WTC11 (cell line): Measurements from ENCODE around the gene C6orf136. TPM values are rescaled to one million over a fixed set of nuclear protein-coding genes. Genes with fewer than 3 reads are reported as not detected.

ENCODE experiments used
- ATAC-seq: fragments of 200-7000 bp; cut with Tn5 transposase; 2 replicates; pipeline ENCODE4 v1.10.0; 2021; ENCODE audit warnings: mild to moderate bottlenecking, moderate library complexity
- CTCF ChIA-PET: fragments of 300-600 bp; sonication (Branson Sonifier 250); formaldehyde crosslinking; loops from one replicate; lab custom pipeline; 2021; ENCODE audit warnings: antibody characterized with exemption; lab: Charles Lee
- POLR2A ChIA-PET: fragments of 350-600 bp; sonication (Branson Sonifier 250); formaldehyde crosslinking; loops from one replicate; lab custom pipeline; 2021; ENCODE audit warnings: antibody characterized with exemption; lab: Charles Lee
- DNase-seq: peaks from one replicate; pipeline ENCODE4 v3.0.0; 2021; ENCODE audit warnings: low spot score
- H3K27ac Mint-ChIP-seq: 2 replicates; pipeline ENCODE4 v1.8.0; 2021; ENCODE audit warnings: mixed read lengths
- H3K27me3 Mint-ChIP-seq: 2 replicates; pipeline ENCODE4 v1.8.0; 2021; ENCODE audit warnings: low read depth, mild to moderate bottlenecking, moderate library complexity, mixed read lengths
- H3K36me3 Mint-ChIP-seq: 2 replicates; pipeline ENCODE4 v1.8.0; 2021; ENCODE audit warnings: mixed read lengths
- H3K4me1 Mint-ChIP-seq: 2 replicates; pipeline ENCODE4 v1.8.0; 2022; ENCODE audit warnings: mixed read lengths
- H3K4me3 Mint-ChIP-seq: 2 replicates; pipeline ENCODE4 v1.8.0; 2021; ENCODE audit warnings: mild to moderate bottlenecking, moderate library complexity, mixed read lengths
- H3K9me3 Mint-ChIP-seq: 2 replicates; pipeline ENCODE4 v1.8.0; 2021; ENCODE audit warnings: mixed read lengths
- CREB1 ChIP-seq: sonication (generic); formaldehyde crosslinking; IDR thresholded peaks from 2 replicates; pipeline ENCODE4 v1.8.0; 2023; ENCODE audit warnings: mild to moderate bottlenecking, missing genetic modification reagents
- FOXP1 ChIP-seq: sonication (generic); formaldehyde crosslinking; IDR thresholded peaks from 2 replicates; pipeline ENCODE4 v1.8.0; 2022; ENCODE audit warnings: missing genetic modification reagents, mild to moderate bottlenecking, moderate library complexity, borderline replicate concordance
- GABPB1 ChIP-seq: sonication (generic); formaldehyde crosslinking; IDR thresholded peaks from 2 replicates; pipeline ENCODE4 v1.8.1; 2023; ENCODE audit warnings: mild to moderate bottlenecking, missing genetic modification reagents
- GRHL2 ChIP-seq: fragments of 250-450 bp; sonication (Bioruptor Pico); IDR thresholded peaks from 2 replicates; pipeline ENCODE4 v1.8.0; 2022; ENCODE audit warnings: mild to moderate bottlenecking, moderate library complexity; ENCODE audit not compliant: insufficient replicate concordance, severe bottlenecking
- MXD4 ChIP-seq: fragments of 250-450 bp; sonication (Bioruptor Pico); IDR thresholded peaks from 2 replicates; pipeline ENCODE4 v1.8.0; 2021; ENCODE audit warnings: mild to moderate bottlenecking, moderate library complexity, borderline replicate concordance
- MYBL2 ChIP-seq: sonication (generic); formaldehyde crosslinking; IDR thresholded peaks from 2 replicates; pipeline ENCODE4 v1.8.1; 2023; ENCODE audit warnings: mild to moderate bottlenecking, moderate library complexity, missing genetic modification reagents
- NFYB ChIP-seq: sonication (generic); formaldehyde crosslinking; conservative IDR thresholded peaks from 2 replicates; pipeline ENCODE4 v1.8.0; 2022; ENCODE audit warnings: low read depth, missing genetic modification reagents
- OVOL2 ChIP-seq: fragments of 250-450 bp; sonication (Bioruptor Pico); IDR thresholded peaks from 2 replicates; pipeline ENCODE4 v1.9.0; 2021; ENCODE audit warnings: mild to moderate bottlenecking, borderline replicate concordance
- RELA ChIP-seq: sonication (generic); formaldehyde crosslinking; IDR thresholded peaks from 2 replicates; pipeline ENCODE4 v1.8.1; 2022; ENCODE audit warnings: missing genetic modification reagents, mild to moderate bottlenecking, borderline replicate concordance
- SMAD3 ChIP-seq: sonication (generic); formaldehyde crosslinking; IDR thresholded peaks from 2 replicates; pipeline ENCODE4 v1.8.0; 2022; ENCODE audit warnings: missing genetic modification reagents, mild to moderate bottlenecking, borderline replicate concordance
- SMAD4 ChIP-seq: sonication (generic); formaldehyde crosslinking; IDR thresholded peaks from 2 replicates; pipeline ENCODE4 v1.8.0; 2022; ENCODE audit warnings: mild to moderate bottlenecking, missing genetic modification reagents
- TEAD1 ChIP-seq: sonication (generic); formaldehyde crosslinking; IDR thresholded peaks from 2 replicates; pipeline ENCODE4 v1.8.0; 2022; ENCODE audit warnings: mild to moderate bottlenecking, missing genetic modification reagents
- TEAD4 ChIP-seq: sonication (generic); formaldehyde crosslinking; IDR thresholded peaks from 2 replicates; pipeline ENCODE4 v1.8.0; 2022; ENCODE audit warnings: mild to moderate bottlenecking, missing genetic modification reagents
- ZNF219 ChIP-seq: sonication (generic); formaldehyde crosslinking; IDR thresholded peaks from 2 replicates; pipeline ENCODE4 v1.8.0; 2023; ENCODE audit warnings: missing genetic modification reagents, mild to moderate bottlenecking, borderline replicate concordance
- total RNA-seq: library from RNA; stranded (reverse); gene quantifications from 3 replicates; pipeline ENCODE4 v1.2.3, GENCODE V29; 2021
- TF ChIP-seq, protein P1 (sequence below): fragments of 250-450 bp; sonication (Bioruptor Pico); IDR thresholded peaks from 2 replicates; pipeline ENCODE4 v2.1.2; 2022; ENCODE audit warnings: mild to moderate bottlenecking, moderate library complexity
- TF ChIP-seq, protein P2 (sequence below): sonication (generic); formaldehyde crosslinking; IDR thresholded peaks from 2 replicates; pipeline ENCODE4 v1.8.0; 2022; ENCODE audit warnings: mild to moderate bottlenecking, missing genetic modification reagents
- TF ChIP-seq, protein P3 (sequence below): sonication (generic); formaldehyde crosslinking; IDR thresholded peaks from 2 replicates; pipeline ENCODE4 v1.8.1; 2023; ENCODE audit warnings: mild to moderate bottlenecking, missing genetic modification reagents, moderate library complexity
- TF ChIP-seq, protein P4 (sequence below): fragments of 250-450 bp; sonication (Bioruptor Pico); IDR thresholded peaks from 2 replicates; pipeline ENCODE4 v1.9.0; 2021; ENCODE audit warnings: mild to moderate bottlenecking
- TF ChIP-seq, protein P5 (sequence below): sonication (generic); formaldehyde crosslinking; IDR thresholded peaks from 2 replicates; pipeline ENCODE4 v1.8.1; 2023; ENCODE audit warnings: mild to moderate bottlenecking, missing genetic modification reagents
- TF ChIP-seq, protein P6 (sequence below): fragments of 250-450 bp; sonication (Bioruptor Pico); IDR thresholded peaks from 2 replicates; pipeline ENCODE4 v1.9.0; 2021; ENCODE audit warnings: mild to moderate bottlenecking

C6orf136 gene
- total RNA-seq, 1 experiment from 2014 or later: 26.5 TPM

DNA sequence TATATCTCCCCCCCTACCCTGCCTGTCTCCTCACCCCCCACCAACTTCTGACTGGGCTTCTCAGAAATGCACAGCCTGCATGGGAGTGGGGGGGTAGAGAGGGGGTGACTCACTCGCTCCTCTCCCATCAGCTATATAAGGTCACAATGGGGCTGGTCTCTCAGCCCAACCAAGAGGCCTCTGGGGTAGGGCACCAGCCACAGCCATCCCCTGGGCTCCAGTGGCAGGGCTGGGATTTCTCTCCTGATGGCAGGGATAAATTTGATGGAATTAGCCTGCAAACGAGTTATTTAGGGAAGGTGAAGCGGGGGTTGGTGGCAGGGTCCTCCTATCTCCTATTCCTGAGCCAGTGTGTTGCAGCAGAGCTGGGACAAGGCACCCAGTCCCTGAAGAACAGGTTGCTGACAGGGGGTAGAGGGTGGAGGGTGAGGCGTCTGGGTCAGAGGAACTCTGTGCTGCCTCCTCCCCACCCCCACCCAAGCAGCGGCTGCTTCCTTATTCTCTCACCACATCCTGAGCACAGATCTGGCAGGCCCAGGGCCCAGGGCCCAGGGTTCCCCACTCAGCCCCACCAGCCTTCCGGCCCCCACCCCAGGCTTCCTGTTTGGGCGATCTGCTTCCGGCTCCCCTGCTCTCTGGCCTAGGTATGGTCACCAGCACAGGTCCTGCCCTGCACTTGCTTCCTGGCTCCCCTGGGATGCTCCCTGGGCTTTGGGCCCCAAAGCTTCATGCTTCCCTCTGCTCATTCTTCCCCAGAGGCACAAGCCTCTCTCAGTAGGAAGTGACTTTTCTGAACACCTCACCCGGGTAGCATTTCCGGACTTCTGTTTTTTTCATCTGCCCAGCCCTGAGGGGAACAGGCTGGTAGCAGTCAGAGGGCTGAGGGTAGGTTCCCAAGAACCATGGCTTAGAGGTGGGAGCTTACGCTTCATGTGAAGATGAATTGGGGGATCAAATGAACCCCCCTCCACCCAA lies 35.5 kb downstream of the C6orf136 start:
- H3K4me3 Mint-ChIP-seq: peak overlapping the region; percentile 54
- ChIA-PET CTCF (interaction anchor here (0.6 to 9.7 kb wide), 7 partner anchors 10 to 229 kb away, joined by 3 to 131 read pairs (median 6); partner anchors contain the start of genes DHX16 and MDC1), POLR2A (interaction anchor here (0.8 to 1.6 kb wide), 2 partner anchors 34 to 35 kb away, joined by 3 to 4 read pairs; partner anchors contain the start of gene MDC1)
- H3K4me1 Mint-ChIP-seq: peaks cover 58% of the 10 kb centered on the region
- no peaks in the 10 kb centered on the region for H3K9me3 Mint-ChIP-seq
- TF ChIP-seq, protein P1, sequence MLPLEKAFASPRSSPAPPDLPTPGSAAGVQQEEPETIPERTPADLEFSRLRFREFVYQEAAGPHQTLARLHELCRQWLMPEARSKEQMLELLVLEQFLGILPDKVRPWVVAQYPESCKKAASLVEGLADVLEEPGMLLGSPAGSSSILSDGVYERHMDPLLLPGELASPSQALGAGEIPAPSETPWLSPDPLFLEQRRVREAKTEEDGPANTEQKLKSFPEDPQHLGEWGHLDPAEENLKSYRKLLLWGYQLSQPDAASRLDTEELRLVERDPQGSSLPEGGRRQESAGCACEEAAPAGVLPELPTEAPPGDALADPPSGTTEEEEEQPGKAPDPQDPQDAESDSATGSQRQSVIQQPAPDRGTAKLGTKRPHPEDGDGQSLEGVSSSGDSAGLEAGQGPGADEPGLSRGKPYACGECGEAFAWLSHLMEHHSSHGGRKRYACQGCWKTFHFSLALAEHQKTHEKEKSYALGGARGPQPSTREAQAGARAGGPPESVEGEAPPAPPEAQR (CRISPR knock-in tag): no peak
- TF ChIP-seq NFYB (no peak), OVOL2 (CRISPR knock-in tag) (no peak), SMAD4 (CRISPR knock-in tag) (no peak), TEAD1 (no peak), SMAD3 (CRISPR knock-in tag) (no peak), FOXP1 (CRISPR knock-in tag) (no peak), TEAD4 (CRISPR knock-in tag) (no peak), CREB1 (no peak), ZNF219 (CRISPR knock-in tag) (no peak), RELA (no peak), GABPB1 (CRISPR knock-in tag) (no peak), MXD4 (CRISPR knock-in tag) (no peak), GRHL2 (CRISPR knock-in tag) (no peak), MYBL2 (CRISPR knock-in tag) (no peak)
- TF ChIP-seq, protein P2, sequence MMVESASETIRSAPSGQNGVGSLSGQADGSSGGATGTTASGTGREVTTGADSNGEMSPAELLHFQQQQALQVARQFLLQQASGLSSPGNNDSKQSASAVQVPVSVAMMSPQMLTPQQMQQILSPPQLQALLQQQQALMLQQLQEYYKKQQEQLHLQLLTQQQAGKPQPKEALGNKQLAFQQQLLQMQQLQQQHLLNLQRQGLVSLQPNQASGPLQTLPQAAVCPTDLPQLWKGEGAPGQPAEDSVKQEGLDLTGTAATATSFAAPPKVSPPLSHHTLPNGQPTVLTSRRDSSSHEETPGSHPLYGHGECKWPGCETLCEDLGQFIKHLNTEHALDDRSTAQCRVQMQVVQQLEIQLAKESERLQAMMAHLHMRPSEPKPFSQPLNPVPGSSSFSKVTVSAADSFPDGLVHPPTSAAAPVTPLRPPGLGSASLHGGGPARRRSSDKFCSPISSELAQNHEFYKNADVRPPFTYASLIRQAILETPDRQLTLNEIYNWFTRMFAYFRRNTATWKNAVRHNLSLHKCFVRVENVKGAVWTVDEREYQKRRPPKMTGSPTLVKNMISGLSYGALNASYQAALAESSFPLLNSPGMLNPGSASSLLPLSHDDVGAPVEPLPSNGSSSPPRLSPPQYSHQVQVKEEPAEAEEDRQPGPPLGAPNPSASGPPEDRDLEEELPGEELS (CRISPR knock-in tag): no peak
- TF ChIP-seq, protein P3, sequence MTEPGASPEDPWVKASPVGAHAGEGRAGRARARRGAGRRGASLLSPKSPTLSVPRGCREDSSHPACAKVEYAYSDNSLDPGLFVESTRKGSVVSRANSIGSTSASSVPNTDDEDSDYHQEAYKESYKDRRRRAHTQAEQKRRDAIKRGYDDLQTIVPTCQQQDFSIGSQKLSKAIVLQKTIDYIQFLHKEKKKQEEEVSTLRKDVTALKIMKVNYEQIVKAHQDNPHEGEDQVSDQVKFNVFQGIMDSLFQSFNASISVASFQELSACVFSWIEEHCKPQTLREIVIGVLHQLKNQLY (CRISPR knock-in tag): no peak
- TF ChIP-seq, protein P4, sequence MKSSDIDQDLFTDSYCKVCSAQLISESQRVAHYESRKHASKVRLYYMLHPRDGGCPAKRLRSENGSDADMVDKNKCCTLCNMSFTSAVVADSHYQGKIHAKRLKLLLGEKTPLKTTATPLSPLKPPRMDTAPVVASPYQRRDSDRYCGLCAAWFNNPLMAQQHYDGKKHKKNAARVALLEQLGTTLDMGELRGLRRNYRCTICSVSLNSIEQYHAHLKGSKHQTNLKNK: no peak
- TF ChIP-seq, protein P5, sequence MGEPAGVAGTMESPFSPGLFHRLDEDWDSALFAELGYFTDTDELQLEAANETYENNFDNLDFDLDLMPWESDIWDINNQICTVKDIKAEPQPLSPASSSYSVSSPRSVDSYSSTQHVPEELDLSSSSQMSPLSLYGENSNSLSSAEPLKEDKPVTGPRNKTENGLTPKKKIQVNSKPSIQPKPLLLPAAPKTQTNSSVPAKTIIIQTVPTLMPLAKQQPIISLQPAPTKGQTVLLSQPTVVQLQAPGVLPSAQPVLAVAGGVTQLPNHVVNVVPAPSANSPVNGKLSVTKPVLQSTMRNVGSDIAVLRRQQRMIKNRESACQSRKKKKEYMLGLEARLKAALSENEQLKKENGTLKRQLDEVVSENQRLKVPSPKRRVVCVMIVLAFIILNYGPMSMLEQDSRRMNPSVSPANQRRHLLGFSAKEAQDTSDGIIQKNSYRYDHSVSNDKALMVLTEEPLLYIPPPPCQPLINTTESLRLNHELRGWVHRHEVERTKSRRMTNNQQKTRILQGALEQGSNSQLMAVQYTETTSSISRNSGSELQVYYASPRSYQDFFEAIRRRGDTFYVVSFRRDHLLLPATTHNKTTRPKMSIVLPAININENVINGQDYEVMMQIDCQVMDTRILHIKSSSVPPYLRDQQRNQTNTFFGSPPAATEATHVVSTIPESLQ (CRISPR knock-in tag): no peak
- TF ChIP-seq, protein P6, sequence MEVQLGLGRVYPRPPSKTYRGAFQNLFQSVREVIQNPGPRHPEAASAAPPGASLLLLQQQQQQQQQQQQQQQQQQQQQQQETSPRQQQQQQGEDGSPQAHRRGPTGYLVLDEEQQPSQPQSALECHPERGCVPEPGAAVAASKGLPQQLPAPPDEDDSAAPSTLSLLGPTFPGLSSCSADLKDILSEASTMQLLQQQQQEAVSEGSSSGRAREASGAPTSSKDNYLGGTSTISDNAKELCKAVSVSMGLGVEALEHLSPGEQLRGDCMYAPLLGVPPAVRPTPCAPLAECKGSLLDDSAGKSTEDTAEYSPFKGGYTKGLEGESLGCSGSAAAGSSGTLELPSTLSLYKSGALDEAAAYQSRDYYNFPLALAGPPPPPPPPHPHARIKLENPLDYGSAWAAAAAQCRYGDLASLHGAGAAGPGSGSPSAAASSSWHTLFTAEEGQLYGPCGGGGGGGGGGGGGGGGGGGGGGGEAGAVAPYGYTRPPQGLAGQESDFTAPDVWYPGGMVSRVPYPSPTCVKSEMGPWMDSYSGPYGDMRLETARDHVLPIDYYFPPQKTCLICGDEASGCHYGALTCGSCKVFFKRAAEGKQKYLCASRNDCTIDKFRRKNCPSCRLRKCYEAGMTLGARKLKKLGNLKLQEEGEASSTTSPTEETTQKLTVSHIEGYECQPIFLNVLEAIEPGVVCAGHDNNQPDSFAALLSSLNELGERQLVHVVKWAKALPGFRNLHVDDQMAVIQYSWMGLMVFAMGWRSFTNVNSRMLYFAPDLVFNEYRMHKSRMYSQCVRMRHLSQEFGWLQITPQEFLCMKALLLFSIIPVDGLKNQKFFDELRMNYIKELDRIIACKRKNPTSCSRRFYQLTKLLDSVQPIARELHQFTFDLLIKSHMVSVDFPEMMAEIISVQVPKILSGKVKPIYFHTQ (CRISPR knock-in tag): no peak
- no peaks in the 10 kb centered on the region for H3K27me3 Mint-ChIP-seq
- peaks cover 5% of the 10 kb centered on the region for H3K36me3 Mint-ChIP-seq
- peak; percentile 42 for DNase-seq
- peak; percentile 10 for ATAC-seq
- H3K27ac Mint-ChIP-seq: peak overlapping the region; percentile 84
